GM19351 (cell line): Measurements from ENCODE around the gene DNTT.
A peak's percentile ranks its signal among the peaks of the same experiment; 100 is the strongest.

Experiments
- ATAC-seq: cut with Tn5 transposase; IDR thresholded peaks from one replicate; pipeline ENCODE4 v1.9.1; 2021; ENCODE audit warnings: mild to moderate bottlenecking, moderate library complexity; ENCODE audit not compliant: unreplicated experiment

The DNTT gene

GRCh38 chr10:96374985-96375830, 71.0 kb downstream of the DNTT start:
- ATAC-seq, result peak; percentile 73

GRCh38 chr10:96376483-96376882, 72.2 kb downstream of the DNTT start:
- peak; percentile 74 for ATAC-seq

- ATAC-seq, result no peak
Measured at GRCh38 chr10:96377816-96378294, 73.6 kb downstream of the DNTT start.

- no peak for ATAC-seq
Measured at GRCh38 chr10:96378741-96379140, 74.5 kb downstream of the DNTT start.

GRCh38 chr10:96379758-96380157, 75.5 kb downstream of the DNTT start:
- ATAC-seq, result no peak

GRCh38 chr10:96380821-96381220, 76.6 kb downstream of the DNTT start:
- no peak for ATAC-seq

- ATAC-seq, result no peak
Measured at GRCh38 chr10:96384506-96384905, 80.3 kb downstream of the DNTT start.

- no peak for ATAC-seq
Measured at GRCh38 chr10:96387161-96387560, 82.9 kb downstream of the DNTT start.

GRCh38 chr10:96387601-96388000, 83.4 kb downstream of the DNTT start:
- no peak for ATAC-seq
